ENCODE results near the gene SLC46A2. TPM values are rescaled to one million over a fixed set of nuclear protein-coding genes. Genes with fewer than 3 reads are reported as not detected.

The SLC46A2 gene
- total and polyA plus RNA-seq, 2 experiments from 2014 or later = 0.11 TPM; not detected in 1

- 0 out of 3 replicates have a peak, but pooled peaks cover 3% of the 10 kb centered on the region for H3K9me3 Mint-ChIP-seq
- no peak for DNase-seq (ENCODE audit: low spot score)
These were observed 28.8 kb downstream of the SLC46A2 start for GRCh38 chr9:112861638-112862555.

More at GRCh38 chr9:112861638-112862555, 28.8 kb downstream of the SLC46A2 start:
- H3K27ac Mint-ChIP-seq = no peak overlapping the region
- no peak overlapping the region for H3K4me3 Mint-ChIP-seq
- Histone ChIP-seq H4K20me1 (replicated peaks; ENCODE audit: insufficient read depth) (no peaks in the 10 kb centered on the region), H3K4me3 (no peak overlapping the region), H2AFZ (no peak overlapping the region), H3K4me2 (no peak overlapping the region), H3K4me1 (ENCODE audit: insufficient read depth) (no peaks in the 10 kb centered on the region), H3K36me3 (ENCODE audit: insufficient read depth) (no peaks in the 10 kb centered on the region; the same call in 1 of the 2 replicates), H3K79me2 (replicated peaks; ENCODE audit: insufficient read depth) (no peaks in the 10 kb centered on the region), H3K27me3 (ENCODE audit: insufficient read depth) (no peaks in the 10 kb centered on the region), H3F3A (replicated peaks; ENCODE audit: low read depth) (no peaks in the 10 kb centered on the region), H3K27ac (ENCODE audit: low read depth) (no peak overlapping the region), H3K9me2 (ENCODE audit: insufficient read depth) (no peaks in the 10 kb centered on the region)
- peaks cover 12% of the 10 kb centered on the region for H3K27me3 Mint-ChIP-seq (ENCODE audit: insufficient read depth, low read depth, poor library complexity)
- H3K36me3 Mint-ChIP-seq (ENCODE audit: low read depth) = peaks cover 12% of the 10 kb centered on the region; the same call in 2 of the 3 replicates
- peaks cover 3% of the 10 kb centered on the region; the same call in 1 of the 3 replicates for H3K4me1 Mint-ChIP-seq
- ATAC-seq = no peak
- TF ChIP-seq POLR2AphosphoS5 (IDR thresholded peaks at IDR 0.05; ENCODE audit: low read depth) (no peak), ZNF331 (CRISPR knock-in tag; IDR thresholded peaks at IDR 0.05; ENCODE audit: low read depth) (no peak), CTCF (conservative IDR thresholded peaks at IDR 0.05; ENCODE audit: low read depth in 2 of 2) (no peak), EZH2 (IDR thresholded peaks at IDR 0.05; ENCODE audit: low read depth, unreplicated experiment) (no peak), ZNF114 (CRISPR knock-in tag; IDR thresholded peaks at IDR 0.05) (no peak), REST (IDR thresholded peaks at IDR 0.05; ENCODE audit: unreplicated experiment) (no peak), CREB1 (CRISPR knock-in tag; IDR thresholded peaks at IDR 0.05; ENCODE audit: low read depth) (no peak)
